Measurements from ENCODE around the gene NELL2.

- TF ChIP-seq EZH2 (IDR thresholded peaks at IDR 0.05; ENCODE audit: insufficient read depth, poor library complexity, severe bottlenecking) = no peak
- no peak for TF ChIP-seq EZH2phosphoT487 (IDR thresholded peaks at IDR 0.05; ENCODE audit: insufficient read depth, low read depth)
Measured at GRCh38 chr12:44846826-44847225, 29.3 kb downstream of the NELL2 start.
